Fibroblast of pulmonary artery (primary cell): ENCODE data around the gene CAPS.

Experiments used
- DNase-seq: peaks from one replicate; pipeline ENCODE4 v3.0.0-alpha.2; 2010; ENCODE audit warnings: low read depth
- H3K4me3 ChIP-seq: replicated peaks from 2 replicates; pipeline ENCODE4 v1.5.1; 2011; ENCODE audit warnings: low read depth, mild to moderate bottlenecking, control low read depth, low read length, moderate library complexity
- TF ChIP-seq, protein P1 (sequence below): IDR thresholded peaks from 2 replicates; pipeline ENCODE4 v1.5.1; 2011; ENCODE audit warnings: mild to moderate bottlenecking, control low read depth, low read length, inconsistent platforms; ENCODE audit errors: missing control alignments

CAPS gene

GRCh38 chr19:5953680-5954213, 39.7 kb downstream of the CAPS start:
- no peak overlapping the region for H3K4me3 ChIP-seq
- DNase-seq, result no peak
- TF ChIP-seq, protein P1, sequence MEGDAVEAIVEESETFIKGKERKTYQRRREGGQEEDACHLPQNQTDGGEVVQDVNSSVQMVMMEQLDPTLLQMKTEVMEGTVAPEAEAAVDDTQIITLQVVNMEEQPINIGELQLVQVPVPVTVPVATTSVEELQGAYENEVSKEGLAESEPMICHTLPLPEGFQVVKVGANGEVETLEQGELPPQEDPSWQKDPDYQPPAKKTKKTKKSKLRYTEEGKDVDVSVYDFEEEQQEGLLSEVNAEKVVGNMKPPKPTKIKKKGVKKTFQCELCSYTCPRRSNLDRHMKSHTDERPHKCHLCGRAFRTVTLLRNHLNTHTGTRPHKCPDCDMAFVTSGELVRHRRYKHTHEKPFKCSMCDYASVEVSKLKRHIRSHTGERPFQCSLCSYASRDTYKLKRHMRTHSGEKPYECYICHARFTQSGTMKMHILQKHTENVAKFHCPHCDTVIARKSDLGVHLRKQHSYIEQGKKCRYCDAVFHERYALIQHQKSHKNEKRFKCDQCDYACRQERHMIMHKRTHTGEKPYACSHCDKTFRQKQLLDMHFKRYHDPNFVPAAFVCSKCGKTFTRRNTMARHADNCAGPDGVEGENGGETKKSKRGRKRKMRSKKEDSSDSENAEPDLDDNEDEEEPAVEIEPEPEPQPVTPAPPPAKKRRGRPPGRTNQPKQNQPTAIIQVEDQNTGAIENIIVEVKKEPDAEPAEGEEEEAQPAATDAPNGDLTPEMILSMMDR, result no peak

GRCh38 chr19:5954293-5954692, 40.2 kb downstream of the CAPS start:
- no peak overlapping the region for H3K4me3 ChIP-seq
- TF ChIP-seq, protein P1, result no peak
- DNase-seq, result no peak

DNA sequence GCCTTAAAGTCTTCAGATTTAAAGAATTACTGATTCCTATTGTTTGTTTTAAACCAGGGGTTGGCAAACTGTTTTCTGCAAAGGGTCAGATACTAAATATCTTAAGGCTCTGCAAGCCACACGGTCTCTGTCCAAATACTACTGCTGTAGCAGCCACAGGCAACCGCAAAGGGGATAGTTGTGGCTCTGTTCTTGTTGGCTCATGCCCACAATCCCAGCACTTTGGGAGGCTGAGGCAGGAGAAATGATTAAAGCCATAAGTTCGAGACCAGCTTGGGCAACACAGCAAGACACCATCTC, 41.5 kb downstream of the CAPS start:
- no peak overlapping the region for H3K4me3 ChIP-seq
- DNase-seq, result no peak
- TF ChIP-seq, protein P1, result no peak

DNA sequence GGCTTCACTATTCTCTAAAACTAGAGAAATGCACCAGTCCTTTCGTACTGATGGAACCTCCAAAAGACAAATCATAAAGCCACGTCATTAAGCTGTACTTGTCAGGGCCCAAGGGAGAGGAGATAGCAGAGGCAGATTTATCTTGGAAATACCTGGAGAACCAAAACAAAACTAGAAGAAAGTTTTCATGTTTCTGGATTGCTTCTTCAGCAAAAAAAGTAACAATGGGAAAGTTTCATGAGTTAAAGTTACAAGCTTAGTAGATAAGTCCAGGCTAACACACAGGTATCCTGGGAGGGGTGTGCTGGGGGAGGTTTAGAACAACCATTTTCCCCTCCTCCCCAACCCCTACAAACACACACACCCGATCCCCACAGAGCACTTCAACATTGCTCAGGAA, 42.3 kb downstream of the CAPS start:
- no peak for DNase-seq
- TF ChIP-seq, protein P1, result no peak
- H3K4me3 ChIP-seq, result no peak overlapping the region

DNA sequence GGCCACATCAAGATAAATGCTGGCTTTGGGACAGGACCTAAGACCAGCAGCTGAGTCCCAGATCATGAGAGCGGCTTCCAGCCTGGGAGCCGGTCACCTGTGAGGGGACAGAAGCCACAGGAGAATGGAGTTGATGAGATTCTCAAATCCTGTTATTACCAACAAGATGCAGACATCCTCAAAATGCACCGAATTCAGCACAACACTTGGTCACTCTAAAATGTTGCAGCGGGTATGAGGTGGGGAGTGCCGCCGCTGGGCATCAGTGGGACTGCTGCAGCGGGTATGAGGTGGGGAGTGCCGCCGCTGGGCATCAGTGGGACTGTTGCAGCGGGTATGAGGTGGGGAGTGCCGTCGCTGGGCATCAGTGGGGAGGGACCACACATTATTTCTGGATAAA, 42.7 kb downstream of the CAPS start:
- TF ChIP-seq, protein P1, result no peak
- no peak for DNase-seq
- no peak overlapping the region for H3K4me3 ChIP-seq

GRCh38 chr19:5957170-5957569, 43.1 kb downstream of the CAPS start:
- TF ChIP-seq, protein P1, result no peak
- H3K4me3 ChIP-seq, result no peak overlapping the region
- DNase-seq, result no peak

DNA sequence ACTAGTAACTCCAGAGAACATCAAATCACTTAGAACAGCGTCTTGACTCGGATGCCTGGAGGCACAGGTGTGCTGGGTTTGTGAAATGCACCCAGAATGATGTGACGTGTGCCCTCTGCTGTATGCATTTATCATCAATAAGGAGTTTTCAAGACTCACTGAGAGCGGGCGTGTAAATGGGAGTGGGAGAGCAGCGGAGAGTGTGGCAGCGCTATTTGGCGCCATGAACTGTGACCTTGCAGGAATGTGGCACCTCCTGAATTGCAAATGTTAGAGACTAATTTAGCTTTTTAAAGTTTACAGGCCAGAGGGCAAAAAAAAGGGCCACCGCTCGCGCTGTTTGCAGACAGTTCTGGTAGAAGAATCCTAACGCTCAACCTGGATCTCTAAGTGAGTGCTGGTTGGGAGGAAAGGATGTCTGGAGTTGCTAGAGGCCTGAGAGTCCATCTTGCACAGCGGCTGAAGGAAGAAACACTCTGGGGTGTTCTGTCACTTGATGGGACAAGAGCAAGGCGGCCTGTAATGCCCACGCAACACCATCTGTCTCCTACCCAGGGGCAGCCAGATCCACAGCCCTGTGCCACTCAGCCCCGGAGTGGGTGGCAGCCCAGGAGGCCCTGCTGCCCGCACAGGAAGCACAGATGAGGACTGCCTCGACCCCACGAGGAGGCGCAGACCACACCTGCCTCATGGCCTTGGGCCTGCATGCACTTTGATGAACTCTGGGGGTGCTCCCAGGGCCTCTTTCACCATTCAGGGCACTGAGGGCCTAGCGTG, 44.2 kb downstream of the CAPS start:
- TF ChIP-seq, protein P1, result no peak
- no peak overlapping the region for H3K4me3 ChIP-seq
- DNase-seq, result no peak
